ENCODE data around the gene MALT1.
"Not testable (repeated sequence)": the region's sequence is repeated elsewhere in the genome, so short reads cannot be mapped to it uniquely, and the experiment has no call there.

The MALT1 gene

DNA sequence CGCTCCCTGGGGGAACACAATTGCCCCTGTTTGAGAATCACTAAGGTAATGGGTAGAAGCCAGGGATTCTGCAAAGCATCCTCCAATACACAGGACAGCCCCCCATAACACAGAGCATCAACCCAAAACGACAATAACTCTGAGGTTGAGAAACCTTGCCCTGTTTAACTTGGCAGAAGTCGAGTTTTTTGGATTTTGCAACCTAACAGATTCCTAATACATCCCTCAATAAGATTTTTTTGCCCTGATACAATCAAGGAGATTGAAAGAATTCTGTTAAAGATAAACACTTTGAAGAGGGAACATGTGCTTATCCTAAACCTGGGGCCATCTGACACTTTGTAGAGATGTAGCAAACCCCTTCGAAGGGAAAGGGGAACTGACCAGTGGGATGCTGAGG, 100.9 kb downstream of the MALT1 start:
- Histone ChIP-seq H3K4me3 (no peak overlapping the region), H3K4me2 (no peak overlapping the region), H4K20me1 (no peaks in the 10 kb centered on the region), H3K36me3 (no peaks in the 10 kb centered on the region), H3K27me3 (no peaks in the 10 kb centered on the region), H3K9ac (no peak overlapping the region), H3K4me1 (peaks cover 6 to 21% (median 18%) of the 10 kb centered on the region in 10 experiments; a peak in 19 of 20 replicates), H3K27ac (no peak overlapping the region), H3K9me3 (replicated peaks in 1 of 11) (no peaks in the 10 kb centered on the region)
- no peak for TF ChIP-seq Cebpa-rat (IDR thresholded peaks at IDR 0.05)

DNA sequence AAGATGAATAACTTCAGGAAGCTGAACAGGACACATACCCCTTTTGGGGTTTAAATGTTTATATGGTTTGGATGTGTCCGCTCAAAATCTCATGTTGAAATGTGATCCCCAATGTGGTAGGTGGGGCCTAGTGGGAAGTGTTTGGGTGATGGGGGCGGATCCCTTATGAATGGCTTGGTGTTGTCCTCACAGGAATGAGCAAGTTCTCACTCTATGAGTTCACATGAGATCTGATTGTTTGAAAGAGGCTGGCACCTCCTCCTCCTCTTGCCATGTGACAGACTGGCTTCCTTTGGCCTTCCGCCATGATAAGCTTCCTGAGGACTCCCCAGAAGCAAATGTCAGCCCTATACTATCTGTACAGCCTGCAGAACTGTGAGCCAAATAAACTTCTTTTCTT, 104.8 kb downstream of the MALT1 start:
- Histone ChIP-seq H3K27ac (no peak overlapping the region), H3K4me1 (peaks cover 0 to 4% (median under 1%) of the 10 kb centered on the region in 10 experiments; a peak in 7 of 20 replicates), H3K9me3 (replicated peaks in 1 of 11) (no peaks in the 10 kb centered on the region), H3K9ac (no peak overlapping the region), H3K27me3 (no peaks in the 10 kb centered on the region), H3K36me3 (no peaks in the 10 kb centered on the region), H3K4me3 (no peak overlapping the region), H3K4me2 (no peak overlapping the region), H4K20me1 (0 out of 22 replicates have a peak, but pooled peaks cover 0 to under 1% (median 0%) of the 10 kb centered on the region in 11 experiments)
- TF ChIP-seq Cebpa-rat (IDR thresholded peaks at IDR 0.05) = no peak

GRCh38 chr18:58776541-58776940, 105.3 kb downstream of the MALT1 start:
- not testable (repeated sequence) for H3K27me3 ChIP-seq; H3K4me3 ChIP-seq; H3K27ac ChIP-seq; H4K20me1 ChIP-seq; H3K9ac ChIP-seq; H3K36me3 ChIP-seq; H3K4me1 ChIP-seq; H3K9me3 ChIP-seq (replicated peaks in 1 of 11); H3K4me2 ChIP-seq

- Histone ChIP-seq H3K27ac (no peak overlapping the region), H4K20me1 (0 out of 22 replicates have a peak, but pooled peaks cover 0 to 4% (median 0%) of the 10 kb centered on the region in 11 experiments)
Observed at GRCh38 chr18:58777471-58777870, 106.2 kb downstream of the MALT1 start.

DNA sequence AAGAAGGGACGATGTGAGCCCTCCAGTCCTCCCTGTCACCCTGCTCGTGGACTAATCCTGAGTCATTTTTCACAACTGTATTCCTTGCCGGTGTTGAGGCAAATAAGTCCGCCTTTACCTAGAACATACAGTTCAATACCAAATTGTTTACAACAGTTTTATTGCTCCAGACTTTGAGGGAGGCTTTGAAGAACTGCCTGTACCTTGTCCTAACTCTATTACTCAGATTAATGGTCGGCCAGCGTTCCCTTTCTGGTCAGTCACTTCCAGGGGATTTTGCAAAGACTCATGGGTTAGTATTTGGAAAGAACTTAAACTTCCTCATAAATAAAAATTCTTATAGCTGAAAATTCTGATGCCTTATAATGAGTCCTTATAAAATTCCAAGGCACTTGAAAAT, 108.3 kb downstream of the MALT1 start:
- H3K4me2 ChIP-seq = no peak overlapping the region
- H3K36me3 ChIP-seq = no peaks in the 10 kb centered on the region

More at GRCh38 chr18:58777471-58777870, 106.2 kb downstream of the MALT1 start:
- H3K9ac ChIP-seq = no peak overlapping the region
- H3K27me3 ChIP-seq = no peaks in the 10 kb centered on the region
- no peak for TF ChIP-seq Cebpa-rat (IDR thresholded peaks at IDR 0.05)
- H3K9me3 ChIP-seq (replicated peaks in 1 of 11) = no peaks in the 10 kb centered on the region
- no peaks in the 10 kb centered on the region for H3K4me1 ChIP-seq
- H3K4me2 ChIP-seq = no peak overlapping the region
- no peak overlapping the region for H3K4me3 ChIP-seq
- H3K36me3 ChIP-seq = no peaks in the 10 kb centered on the region

DNA sequence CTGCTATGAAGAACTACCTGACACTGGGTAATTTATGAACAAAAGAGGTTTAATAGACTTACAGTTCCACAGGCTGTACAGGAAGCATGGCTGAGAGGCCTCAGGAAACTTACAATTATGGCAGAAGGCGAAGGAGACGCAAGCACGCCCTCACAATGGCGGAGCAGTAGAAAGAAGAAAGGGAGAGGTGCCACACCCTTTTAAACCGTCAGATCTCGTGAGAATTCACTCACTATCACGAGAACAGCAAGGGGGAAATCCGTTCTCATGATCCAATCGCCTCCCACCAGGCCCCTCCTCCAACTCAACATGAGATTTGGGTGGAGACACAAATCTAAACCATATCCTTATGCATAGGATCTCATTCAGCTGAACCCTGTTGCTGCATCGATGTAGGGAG, 108.8 kb downstream of the MALT1 start:
- Histone ChIP-seq H3K27me3 (no peaks in the 10 kb centered on the region), H3K4me2 (no peak overlapping the region), H4K20me1 (peaks cover 0 to 4% (median 0%) of the 10 kb centered on the region in 11 experiments; a peak in 1 of 22 replicates), H3K36me3 (no peaks in the 10 kb centered on the region), H3K9ac (no peak overlapping the region), H3K4me1 (peaks cover 0 to 12% (median 9%) of the 10 kb centered on the region in 10 experiments; a peak in 16 of 20 replicates), H3K4me3 (no peak overlapping the region), H3K9me3 (replicated peaks in 1 of 11) (no peaks in the 10 kb centered on the region), H3K27ac (no peak overlapping the region)
- TF ChIP-seq Cebpa-rat (IDR thresholded peaks at IDR 0.05) = no peak

More for the DNA sequence above, 108.3 kb downstream of the MALT1 start:
- TF ChIP-seq Cebpa-rat (IDR thresholded peaks at IDR 0.05) = no peak
- Histone ChIP-seq H3K9ac (no peak overlapping the region), H3K4me1 (peaks cover 0 to 6% (median 4%) of the 10 kb centered on the region in 10 experiments; a peak in 16 of 20 replicates), H3K9me3 (replicated peaks in 1 of 11) (no peaks in the 10 kb centered on the region), H3K4me3 (no peak overlapping the region), H4K20me1 (peaks cover 0 to 4% (median 0%) of the 10 kb centered on the region in 11 experiments; a peak in 1 of 22 replicates), H3K27me3 (no peaks in the 10 kb centered on the region), H3K27ac (no peak overlapping the region)

- Histone ChIP-seq H4K20me1 (peaks cover 0 to 4% (median 0%) of the 10 kb centered on the region in 11 experiments; a peak in 1 of 22 replicates), H3K36me3 (no peaks in the 10 kb centered on the region), H3K4me2 (no peak overlapping the region), H3K27me3 (no peaks in the 10 kb centered on the region), H3K9me3 (replicated peaks in 1 of 11) (no peaks in the 10 kb centered on the region), H3K4me1 (peaks cover 0 to 16% (median 10%) of the 10 kb centered on the region in 10 experiments; a peak in 16 of 20 replicates), H3K9ac (no peak overlapping the region), H3K4me3 (no peak overlapping the region), H3K27ac (no peak overlapping the region)
- no peak for TF ChIP-seq Cebpa-rat (IDR thresholded peaks at IDR 0.05)
Observed at GRCh38 chr18:58781627-58782194, 110.4 kb downstream of the MALT1 start.

GRCh38 chr18:58784601-58785137, 113.4 kb downstream of the MALT1 start:
- no peaks in the 10 kb centered on the region for H3K36me3 ChIP-seq
- peak overlapping the region in 8 of 11 experiments; percentile 7 to 52 (median 36); a peak in 13 of 22 replicates for H3K4me2 ChIP-seq
- no peak overlapping the region for H3K4me3 ChIP-seq
- H4K20me1 ChIP-seq = peaks cover 0 to 4% (median 0%) of the 10 kb centered on the region in 11 experiments; a peak in 1 of 22 replicates
- no peaks in the 10 kb centered on the region for H3K9me3 ChIP-seq (replicated peaks in 1 of 11)
- peaks cover 0 to 16% (median 10%) of the 10 kb centered on the region in 10 experiments; a peak in 16 of 20 replicates for H3K4me1 ChIP-seq
- H3K9ac ChIP-seq = no peak overlapping the region
- H3K27ac ChIP-seq = no peak overlapping the region
- TF ChIP-seq Cebpa-rat (IDR thresholded peaks at IDR 0.05) = no peak
- no peaks in the 10 kb centered on the region for H3K27me3 ChIP-seq

GRCh38 chr18:58785171-58785805, 114.0 kb downstream of the MALT1 start:
- no peak for TF ChIP-seq Cebpa-rat (IDR thresholded peaks at IDR 0.05)
- peak overlapping the region in 8 of 11 experiments; percentile 7 to 52 (median 36); a peak in 11 of 22 replicates for H3K4me2 ChIP-seq
- H3K9ac ChIP-seq = no peak overlapping the region
- H3K27ac ChIP-seq = no peak overlapping the region
- H3K4me3 ChIP-seq = no peak overlapping the region
- no peaks in the 10 kb centered on the region for H3K27me3 ChIP-seq
- no peaks in the 10 kb centered on the region for H3K36me3 ChIP-seq
- H4K20me1 ChIP-seq = peaks cover 0 to 4% (median 0%) of the 10 kb centered on the region in 11 experiments; a peak in 1 of 22 replicates
- H3K9me3 ChIP-seq (replicated peaks in 1 of 11) = no peaks in the 10 kb centered on the region
- H3K4me1 ChIP-seq = peaks cover 0 to 16% (median 10%) of the 10 kb centered on the region in 10 experiments; a peak in 16 of 20 replicates
